HCT116 (cell line): ENCODE results near the gene PTBP1. TPM values are rescaled to one million over a fixed set of nuclear protein-coding genes. Genes with fewer than 3 reads are reported as not detected.

Source experiments
- ATAC-seq: fragments of 200-7000 bp; cut with Tn5 transposase; 2 replicates; pipeline ENCODE4 v1.9.1; 2020; ENCODE audit warnings: mild to moderate bottlenecking, moderate library complexity
- BruUV-seq: library from RNA; stranded (reverse); fragments of 400-500 nt; replicated peaks from 2 replicates; lab custom pipeline; 2021; lab: Mats Ljungman, UMichigan
- CTCF ChIA-PET: fragments of 300-600 bp; sonication (Branson Sonifier 250); formaldehyde crosslinking; loops from one replicate; lab custom pipeline; 2021; ENCODE audit warnings: antibody characterized with exemption; lab: Charles Lee
- POLR2A ChIA-PET: fragments of 300-600, 350-600 bp; sonication (Branson Sonifier 250); formaldehyde crosslinking; loops from one replicate; lab custom pipeline; 2021; ENCODE audit warnings: antibody characterized with exemption; lab: Charles Lee
- RAD21 ChIA-PET, 2 experiments: fragments of 300-600 bp; sonication (Branson Sonifier 250); formaldehyde crosslinking; loops; one replicate each; lab custom pipeline; 2023; ENCODE audit warnings: low total read pairs in 2 of 2; ENCODE audit not compliant: uncharacterized antibody in 2 of 2, unreplicated experiment in 2 of 2, low non-redundant PET in 1 of 2; lab: Charles Lee
- DNase-seq: peaks from one replicate; pipeline ENCODE4 v3.0.0-alpha.2; 2010; ENCODE audit warnings: low read depth, low spot score
- H2AFZ ChIP-seq: fragments of 200-600 bp; shearing (Covaris generic), sonication (generic); 2 replicates; pipeline ENCODE4 v1.6.1; 2017; ENCODE audit warnings: low read depth, mixed run types, mixed read lengths, antibody characterized with exemption, low read length; ENCODE audit not compliant: poor library complexity, severe bottlenecking
- H3K27ac ChIP-seq: 2 replicates; pipeline ENCODE4 v1.5.1; 2012; ENCODE audit warnings: low read depth, low read length
- H3K27me3 ChIP-seq: fragments of 200-600 bp; sonication (generic); 2 replicates; pipeline ENCODE4 v1.6.1; 2016; ENCODE audit warnings: mixed run types, low read length, mixed read lengths; ENCODE audit not compliant: insufficient read depth
- H3K36me3 ChIP-seq, 2 experiments: fragments of 200-500 bp in 1 of 2; fragments of 200-600 bp in 1 of 2; sonication (Bioruptor generic) in 1 of 2; sonication (generic) in 1 of 2; 2 replicates each; pipeline versions ENCODE4 v1.5.1 to v1.6.1; 2014 to 2016; ENCODE audit warnings: low read length in 2 of 2, inconsistent platforms in 1 of 2, mixed read lengths in 1 of 2, mixed run types in 1 of 2; ENCODE audit not compliant: insufficient read depth in 2 of 2, control insufficient read depth in 1 of 2
- H3K4me1 ChIP-seq, 2 experiments: fragments of 200-600 bp in 1 of 2; sonication (generic) in 1 of 2; 2 replicates each; pipeline versions ENCODE4 v1.5.1 to v1.6.1; 2012 to 2017; ENCODE audit warnings: low read length in 2 of 2, inconsistent platforms in 1 of 2, mild to moderate bottlenecking in 1 of 2, mixed read lengths in 1 of 2, mixed run types in 1 of 2, moderate library complexity in 1 of 2; ENCODE audit not compliant: insufficient read depth in 2 of 2, control insufficient read depth in 1 of 2
- H3K4me2 ChIP-seq: fragments of 200-600 bp; sonication (generic); 2 replicates; pipeline ENCODE4 v1.6.1; 2017; ENCODE audit warnings: mixed run types, low read length, mixed read lengths
- H3K4me3 ChIP-seq, 2 experiments: fragments of 200-600 bp in 1 of 2; sonication (generic) in 1 of 2; replicated peaks in 1 of 2; 2 replicates each; pipeline ENCODE4 v1.5.1; 2011 to 2016; ENCODE audit warnings: low read length in 2 of 2, control low read depth in 1 of 2, low read depth in 1 of 2, mild to moderate bottlenecking in 1 of 2, mixed read lengths in 1 of 2, mixed run types in 1 of 2
- H3K79me2 ChIP-seq: fragments of 200-600 bp; sonication (generic); 2 replicates; pipeline ENCODE4 v1.6.1; 2017; ENCODE audit warnings: mild to moderate bottlenecking, mixed run types, low read length, moderate library complexity, mixed read lengths; ENCODE audit not compliant: insufficient read depth
- H3K9ac ChIP-seq: fragments of 200-600 bp; sonication (generic); 2 replicates; pipeline ENCODE4 v1.6.1; 2016; ENCODE audit warnings: low read length, mixed read lengths
- H3K9me2 ChIP-seq: fragments of 200-600 bp; sonication (generic), shearing (Covaris generic); 2 replicates; pipeline ENCODE4 v1.6.1; 2017; ENCODE audit warnings: mixed run types, mild to moderate bottlenecking, moderate library complexity; ENCODE audit not compliant: insufficient read depth
- H3K9me3 ChIP-seq, 2 experiments: fragments of 200-500 bp in 1 of 2; fragments of 200-600 bp in 1 of 2; sonication (Bioruptor generic) in 1 of 2; sonication (generic) in 1 of 2; 2 replicates each; pipeline ENCODE4 v1.6.1; 2014 to 2017; ENCODE audit warnings: low read length in 2 of 2, mixed read lengths in 2 of 2, inconsistent platforms in 1 of 2, low read depth in 1 of 2, mild to moderate bottlenecking in 1 of 2, mixed run types in 1 of 2, moderate library complexity in 1 of 2; ENCODE audit not compliant: control insufficient read depth in 1 of 2, insufficient read depth in 1 of 2
- H4K20me1 ChIP-seq: fragments of 200-600 bp; sonication (generic), shearing (Covaris generic); 2 replicates; pipeline ENCODE4 v1.6.1; 2017; ENCODE audit warnings: mixed run types, mild to moderate bottlenecking, moderate library complexity; ENCODE audit not compliant: insufficient read depth
- CEBPB ChIP-seq: IDR thresholded peaks from 2 replicates; pipeline ENCODE4 v1.6.1; 2012; ENCODE audit warnings: low read depth
- EGR1 ChIP-seq: IDR thresholded peaks from 2 replicates; pipeline ENCODE4 v1.6.1; 2012; ENCODE audit warnings: low read depth
- ELF1 ChIP-seq: IDR thresholded peaks from 2 replicates; pipeline ENCODE4 v1.6.1; 2012; ENCODE audit warnings: low read depth, borderline replicate concordance
- FOSL1 ChIP-seq: IDR thresholded peaks from 2 replicates; pipeline ENCODE4 v1.6.1; 2012; ENCODE audit warnings: low read depth
- POLR2AphosphoS5 ChIP-seq: IDR thresholded peaks from 2 replicates; pipeline ENCODE4 v1.6.1; 2011; ENCODE audit warnings: mild to moderate bottlenecking, low read depth, low read length, moderate library complexity
- SIN3A ChIP-seq: IDR thresholded peaks from 2 replicates; pipeline ENCODE4 v1.6.1; 2012; ENCODE audit warnings: low read depth
- SP1 ChIP-seq: IDR thresholded peaks from 2 replicates; pipeline ENCODE4 v1.6.1; 2012; ENCODE audit warnings: low read depth
- TCF7L2 ChIP-seq: IDR thresholded peaks from 2 replicates; pipeline ENCODE4 v1.7.0; 2011; ENCODE audit warnings: borderline replicate concordance, inconsistent platforms; ENCODE audit not compliant: insufficient read depth, insufficient read length; ENCODE audit errors: extremely low read depth
- YY1 ChIP-seq: IDR thresholded peaks from 2 replicates; pipeline ENCODE4 v1.6.1; 2011; ENCODE audit warnings: low read length, low read depth, moderate library complexity, mild to moderate bottlenecking; ENCODE audit not compliant: insufficient replicate concordance; ENCODE audit errors: extremely low read depth
- ZBTB33 ChIP-seq: IDR thresholded peaks from 2 replicates; pipeline ENCODE4 v1.6.1; 2011; ENCODE audit warnings: mild to moderate bottlenecking, low read length, moderate library complexity; ENCODE audit not compliant: insufficient replicate concordance; ENCODE audit errors: extremely low read depth
- ZFX ChIP-seq: fragments of 450-650 bp; IDR thresholded peaks from 2 replicates; pipeline ENCODE4 v1.6.1; 2017
- ZNF274 ChIP-seq: fragments of 200-500 bp; sonication (Bioruptor generic); IDR thresholded peaks from 2 replicates; pipeline ENCODE4 v1.6.1; 2014; ENCODE audit warnings: mild to moderate bottlenecking, low read depth, low read length, inconsistent platforms
- intact Hi-C: fragments of 100-400 bp; cut with micrococcal nuclease; formaldehyde crosslinking; loops from 2 replicates; pipeline ENCODE4 v1.10.0; 2022
- total RNA-seq: library from RNA; stranded (reverse); gene quantifications from one replicate; pipeline ENCODE4 v1.2.1, GENCODE V29; 2021; ENCODE audit not compliant: unreplicated experiment
- TF ChIP-seq, protein P1 (sequence below), 3 experiments: fragments of 200-600 bp in 1 of 3; sonication (generic) in 1 of 3; IDR thresholded peaks in 2 of 3; conservative IDR thresholded peaks in 1 of 3; 2 replicates each; pipeline ENCODE4 v1.5.1; 2012 to 2017; ENCODE audit warnings: low read depth in 2 of 3, low read length in 2 of 3, antibody characterized with exemption in 1 of 3, borderline replicate concordance in 1 of 3, control low read depth in 1 of 3, mild to moderate bottlenecking in 1 of 3, mixed read lengths in 1 of 3, mixed run types in 1 of 3, moderate library complexity in 1 of 3; ENCODE audit not compliant: insufficient read depth in 1 of 3

The PTBP1 gene
- total RNA-seq, 1 experiment from 2014 or later = 676 TPM

GRCh38 chr19:829129-829758 is 32.0 kb downstream of the PTBP1 start:
- H3K4me3 ChIP-seq = no peak overlapping the region
- no peak for ATAC-seq
- BruUV-seq = no TSS peak
- RAD21 ChIA-PET = no interaction called here
- no peak for TF ChIP-seq POLR2AphosphoS5
- no peak for TF ChIP-seq ZBTB33
- TF ChIP-seq YY1 = no peak
- no peak for TF ChIP-seq ELF1
- no peak for TF ChIP-seq EGR1
- TF ChIP-seq SP1 = no peak
- TF ChIP-seq CEBPB = no peak
- no peak for TF ChIP-seq ZNF274
- TF ChIP-seq FOSL1 = no peak
- no peak for TF ChIP-seq SIN3A
- TF ChIP-seq, protein P1, sequence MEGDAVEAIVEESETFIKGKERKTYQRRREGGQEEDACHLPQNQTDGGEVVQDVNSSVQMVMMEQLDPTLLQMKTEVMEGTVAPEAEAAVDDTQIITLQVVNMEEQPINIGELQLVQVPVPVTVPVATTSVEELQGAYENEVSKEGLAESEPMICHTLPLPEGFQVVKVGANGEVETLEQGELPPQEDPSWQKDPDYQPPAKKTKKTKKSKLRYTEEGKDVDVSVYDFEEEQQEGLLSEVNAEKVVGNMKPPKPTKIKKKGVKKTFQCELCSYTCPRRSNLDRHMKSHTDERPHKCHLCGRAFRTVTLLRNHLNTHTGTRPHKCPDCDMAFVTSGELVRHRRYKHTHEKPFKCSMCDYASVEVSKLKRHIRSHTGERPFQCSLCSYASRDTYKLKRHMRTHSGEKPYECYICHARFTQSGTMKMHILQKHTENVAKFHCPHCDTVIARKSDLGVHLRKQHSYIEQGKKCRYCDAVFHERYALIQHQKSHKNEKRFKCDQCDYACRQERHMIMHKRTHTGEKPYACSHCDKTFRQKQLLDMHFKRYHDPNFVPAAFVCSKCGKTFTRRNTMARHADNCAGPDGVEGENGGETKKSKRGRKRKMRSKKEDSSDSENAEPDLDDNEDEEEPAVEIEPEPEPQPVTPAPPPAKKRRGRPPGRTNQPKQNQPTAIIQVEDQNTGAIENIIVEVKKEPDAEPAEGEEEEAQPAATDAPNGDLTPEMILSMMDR (IDR thresholded peaks at IDR 0.05 in 2 of 3, conservative IDR thresholded peaks at IDR 0.05 in 1 of 3; ENCODE audit: borderline replicate concordance in 1 of 3, insufficient read depth in 1 of 3, low read depth in 2 of 3, low read length in 2 of 3) = no peak
- TF ChIP-seq ZFX = no peak
- no peak for TF ChIP-seq TCF7L2
- TF ChIP-seq, all 23 proteins: peak for 0
- no peak overlapping the region for H3K4me2 ChIP-seq
- H3K9me3 ChIP-seq = no peaks in the 10 kb centered on the region
- no peaks in the 10 kb centered on the region for H4K20me1 ChIP-seq
- no peak overlapping the region for H3K27ac ChIP-seq
- POLR2A ChIA-PET = no interaction called here
- H3K4me1 ChIP-seq = peaks cover 0 to 4% of the 10 kb centered on the region in 2 experiments; a peak in 3 of 4 replicates
- H3K36me3 ChIP-seq = no peaks in the 10 kb centered on the region
- CTCF ChIA-PET = no interaction called here
- no peaks in the 10 kb centered on the region for H3K27me3 ChIP-seq
- no peak overlapping the region for H3K9ac ChIP-seq
- intact Hi-C loops = no loop called here
- no peaks in the 10 kb centered on the region for H3K79me2 ChIP-seq
- no peak overlapping the region for H2AFZ ChIP-seq
- H3K9me2 ChIP-seq = no peaks in the 10 kb centered on the region
- DNase-seq = no peak
